Endothelial cell of umbilical vein (primary cell): Measurements from ENCODE around the gene CD300LG. TPM values are rescaled to one million over a fixed set of nuclear protein-coding genes. Genes with fewer than 3 reads are reported as not detected.

Source experiments
- BruUV-seq: library from RNA; stranded (reverse); fragments of 400-500 nt; replicated peaks from 2 replicates; lab custom pipeline; 2021; lab: Mats Ljungman, UMichigan
- CTCF ChIA-PET: fragments of 300-600, 350-600 bp; sonication (Branson Sonifier 250); formaldehyde crosslinking; loops from one replicate; lab custom pipeline; 2021; ENCODE audit warnings: antibody characterized with exemption, inconsistent platforms; lab: Charles Lee
- POLR2A ChIA-PET: fragments of 300-600, 350-600 bp; sonication (Branson Sonifier 250); formaldehyde crosslinking; loops from one replicate; lab custom pipeline; 2021; ENCODE audit warnings: antibody characterized with exemption, inconsistent platforms; lab: Charles Lee
- DNase-seq: peaks from one replicate; pipeline ENCODE4 v3.0.0-alpha.2; 2011; ENCODE audit warnings: low read depth, low spot score
- FAIRE-seq: peaks from 2 replicates; lab custom pipeline; 2011; peaks lifted over from hg19 to GRCh38; lab: Jason Lieb, UNC
- H2AFZ ChIP-seq: 2 replicates; pipeline ENCODE4 v1.6.0; 2012; ENCODE audit warnings: low read depth, low read length, control low read depth, inconsistent platforms
- H3K27ac ChIP-seq: 2 replicates; pipeline ENCODE4 v1.5.1; 2011; ENCODE audit warnings: low read depth, mild to moderate bottlenecking, control low read depth, low read length, moderate library complexity; ENCODE audit not compliant: insufficient read depth
- H3K27me3 ChIP-seq, 2 experiments: 2 replicates each; pipeline versions ENCODE4 v1.6.0 to v1.6.1; 2011; ENCODE audit warnings: low read length in 2 of 2, mixed read lengths in 1 of 2; ENCODE audit not compliant: control insufficient read depth in 2 of 2, insufficient read depth in 2 of 2
- H3K36me3 ChIP-seq, 2 experiments: 2 replicates in 1 of 2; 3 replicates in 1 of 2; pipeline ENCODE4 v1.5.1; 2011; ENCODE audit warnings: low read length in 2 of 2, mild to moderate bottlenecking in 1 of 2, moderate library complexity in 1 of 2; ENCODE audit not compliant: control insufficient read depth in 2 of 2, insufficient read depth in 2 of 2; ENCODE audit errors: extremely low read depth in 1 of 2
- H3K4me1 ChIP-seq: 3 replicates; pipeline ENCODE4 v1.5.1; 2011; ENCODE audit warnings: mild to moderate bottlenecking, low read length; ENCODE audit not compliant: control insufficient read depth, insufficient read depth; ENCODE audit errors: extremely low read depth
- H3K4me2 ChIP-seq: 2 replicates; pipeline ENCODE4 v1.6.1; 2011; ENCODE audit warnings: low read length, control low read depth, mixed read lengths; ENCODE audit not compliant: insufficient read depth
- H3K4me3 ChIP-seq, 3 experiments: fragments of 200-600 bp in 1 of 3; sonication (generic), shearing (Covaris generic) in 1 of 3; replicated peaks in 1 of 3; 2 replicates each; pipeline ENCODE4 v1.5.1; 2011 to 2016; ENCODE audit warnings: control low read depth in 3 of 3, low read length in 3 of 3, mild to moderate bottlenecking in 2 of 3, inconsistent platforms in 1 of 3, low read depth in 1 of 3, moderate library complexity in 1 of 3; ENCODE audit not compliant: insufficient read depth in 1 of 3
- H3K79me2 ChIP-seq: 2 replicates; pipeline ENCODE4 v1.6.0; 2012; ENCODE audit warnings: low read length, inconsistent platforms; ENCODE audit not compliant: control insufficient read depth, insufficient read depth
- H3K9ac ChIP-seq: replicated peaks from 2 replicates; pipeline ENCODE3; 2011; ENCODE audit warnings: low read length, control low read depth; ENCODE audit not compliant: insufficient read depth; ENCODE audit errors: extremely low read depth
- H3K9me1 ChIP-seq: replicated peaks from 3 replicates; pipeline ENCODE4 v1.6.0; 2011; ENCODE audit warnings: mild to moderate bottlenecking, low read length; ENCODE audit not compliant: control insufficient read depth, insufficient read depth; ENCODE audit errors: extremely low read depth
- H3K9me3 ChIP-seq: replicated peaks from 2 replicates; pipeline ENCODE4 v1.5.1; 2012; ENCODE audit warnings: low read length, inconsistent platforms; ENCODE audit not compliant: control insufficient read depth, insufficient read depth
- H4K20me1 ChIP-seq: replicated peaks from 2 replicates; pipeline ENCODE3; 2011; ENCODE audit warnings: mild to moderate bottlenecking, low read length; ENCODE audit not compliant: control insufficient read depth, insufficient read depth; ENCODE audit errors: extremely low read depth
- EZH2 ChIP-seq: IDR thresholded peaks from 2 replicates; pipeline ENCODE4 v1.6.1; 2012; ENCODE audit warnings: borderline replicate concordance, low read depth, mild to moderate bottlenecking, moderate library complexity, low read length, inconsistent platforms; ENCODE audit not compliant: severe bottlenecking
- FOS ChIP-seq: IDR thresholded peaks from 2 replicates; pipeline ENCODE4 v1.6.1; 2011; ENCODE audit warnings: mild to moderate bottlenecking, low read length, moderate library complexity, borderline replicate concordance; ENCODE audit not compliant: insufficient read depth
- GATA2 ChIP-seq: IDR thresholded peaks from 2 replicates; pipeline ENCODE4 v1.7.0; 2011; ENCODE audit warnings: low read depth, mild to moderate bottlenecking, moderate library complexity, mixed read lengths, low read length; ENCODE audit not compliant: insufficient read length, insufficient read depth
- JUN ChIP-seq: IDR thresholded peaks from 2 replicates; pipeline ENCODE4 v1.6.1; 2011; ENCODE audit warnings: borderline replicate concordance, low read depth; ENCODE audit not compliant: insufficient read length, insufficient read depth
- MYC ChIP-seq: IDR thresholded peaks from one replicate; pipeline ENCODE4 v1.6.1; 2011; ENCODE audit warnings: mild to moderate bottlenecking, low read depth, low read length
- POLR2A ChIP-seq: IDR thresholded peaks from 2 replicates; pipeline ENCODE4 v1.6.1; 2012; ENCODE audit warnings: low read depth, mild to moderate bottlenecking, control low read depth, low read length
- POLR2AphosphoS5 ChIP-seq: IDR thresholded peaks from 2 replicates; pipeline ENCODE4 v1.6.1; 2012; ENCODE audit warnings: low read depth, mild to moderate bottlenecking, control low read depth, low read length, moderate library complexity; ENCODE audit not compliant: insufficient read depth
- dilution Hi-C: fragments of 300-500 bp; cut with MboI; formaldehyde crosslinking; loops from one replicate; pipeline ENCODE4 v1.15.0; 2019; ENCODE audit warnings: low sequenced_read_pairs; ENCODE audit not compliant: extremely low pct_ligation_motif_present
- intact Hi-C: fragments of 100-400 bp; cut with micrococcal nuclease; formaldehyde crosslinking; loops from one replicate; pipeline ENCODE4 v1.10.0; 2022
- polyA plus RNA-seq, 4 experiments: library from polyadenylated mRNA; depleted of rRNA in 3 of 4; stranded (reverse) in 3 of 4; unstranded in 1 of 4; fragments of >200 nt; gene quantifications; 2 replicates each; pipeline versions ENCODE4 v1.2.1 to v1.2.3, GENCODE V29; 2011 to 2012; ENCODE audit warnings: missing spikeins in 1 of 4
- total RNA-seq: library from RNA; stranded (reverse); gene quantifications from 2 replicates; pipeline ENCODE4 v1.2.3, GENCODE V29; 2021
- TF ChIP-seq, protein P1 (sequence below), 2 donors: IDR thresholded peaks; 1 replicate in 1 of 2; 2 replicates in 1 of 2; pipeline ENCODE4 v1.5.1; 2011; ENCODE audit warnings: low read length in 2 of 2, mild to moderate bottlenecking in 2 of 2, moderate library complexity in 2 of 2, control low read depth in 1 of 2, inconsistent platforms in 1 of 2, low read depth in 1 of 2; ENCODE audit not compliant: insufficient read depth in 1 of 2; ENCODE audit errors: extremely low read depth in 1 of 2
- TF ChIP-seq, protein P2 (sequence below): IDR thresholded peaks from 2 replicates; pipeline ENCODE4 v1.6.1; 2011; ENCODE audit not compliant: insufficient read depth, insufficient read length

CD300LG gene
- total and polyA plus RNA-seq, 2 donors (not counting 3 experiments of a cell fraction or from before 2014, with no cell fraction given), result not detected

DNA sequence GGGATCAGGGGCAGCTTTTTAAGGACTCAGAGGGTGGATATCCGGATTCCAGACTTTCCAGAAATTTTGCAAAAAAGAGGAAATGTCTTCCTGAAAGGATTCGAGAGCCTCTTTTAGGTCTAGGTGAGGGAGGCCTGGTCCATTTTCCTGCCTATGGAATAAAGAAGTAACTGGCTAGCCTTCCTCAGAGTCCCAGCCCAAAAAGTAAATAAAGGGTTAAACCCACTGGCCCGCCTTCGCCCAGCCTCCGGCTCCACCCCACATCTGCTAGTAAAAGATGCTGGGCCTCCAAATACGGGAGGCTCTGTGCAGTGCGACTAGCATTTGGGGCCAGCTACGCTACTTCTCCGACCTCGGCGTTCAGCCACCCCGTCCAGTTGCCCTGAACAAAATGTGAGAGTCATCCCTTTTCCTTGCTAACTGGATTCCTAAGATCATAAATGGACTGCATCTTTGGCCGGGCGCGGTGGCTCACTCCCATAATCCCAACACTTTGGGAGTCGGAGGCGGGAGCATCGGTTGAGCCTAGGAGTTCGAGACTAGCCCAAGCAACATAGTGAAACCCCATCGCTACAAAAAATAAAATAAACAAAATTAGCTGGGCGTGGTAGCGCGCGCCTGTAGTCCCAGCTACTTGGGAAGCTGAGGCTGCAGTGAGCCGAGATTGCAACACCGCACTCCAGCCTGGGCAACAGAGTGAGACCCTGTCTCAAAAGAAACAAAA is 61.2 kb downstream of the CD300LG start:
- Histone ChIP-seq H2AFZ (no peak overlapping the region), H3K9ac (no peak overlapping the region), H4K20me1 (no peaks in the 10 kb centered on the region), H3K36me3 (no peaks in the 10 kb centered on the region), H3K27me3 (peaks cover 45 to 51% of the 10 kb centered on the region in 2 experiments), H3K9me1 (no peaks in the 10 kb centered on the region), H3K4me3 (no peak overlapping the region), H3K9me3 (no peaks in the 10 kb centered on the region), H3K4me2 (peak overlapping the region; percentile 23), H3K27ac (no peak overlapping the region), H3K79me2 (no peaks in the 10 kb centered on the region), H3K4me1 (peaks cover 3% of the 10 kb centered on the region)
- FAIRE-seq (peak; percentile 31), DNase-seq (no peak)
- POLR2A ChIA-PET, result no interaction called here
- CTCF ChIA-PET, result interaction anchor here (1.3 to 3.3 kb wide), 8 partner anchors 8 to 261 kb away, joined by 3 to 37 read pairs (median 11); partner anchors contain the start of gene CD300LG
- intact Hi-C loops, result no loop called here
- dilution Hi-C loops, result no loop called here
- TF ChIP-seq GATA2 (no peak), EZH2 (no peak), MYC (no peak), POLR2AphosphoS5 (no peak), FOS (no peak), POLR2A (no peak), JUN (no peak)
- TF ChIP-seq, protein P1, sequence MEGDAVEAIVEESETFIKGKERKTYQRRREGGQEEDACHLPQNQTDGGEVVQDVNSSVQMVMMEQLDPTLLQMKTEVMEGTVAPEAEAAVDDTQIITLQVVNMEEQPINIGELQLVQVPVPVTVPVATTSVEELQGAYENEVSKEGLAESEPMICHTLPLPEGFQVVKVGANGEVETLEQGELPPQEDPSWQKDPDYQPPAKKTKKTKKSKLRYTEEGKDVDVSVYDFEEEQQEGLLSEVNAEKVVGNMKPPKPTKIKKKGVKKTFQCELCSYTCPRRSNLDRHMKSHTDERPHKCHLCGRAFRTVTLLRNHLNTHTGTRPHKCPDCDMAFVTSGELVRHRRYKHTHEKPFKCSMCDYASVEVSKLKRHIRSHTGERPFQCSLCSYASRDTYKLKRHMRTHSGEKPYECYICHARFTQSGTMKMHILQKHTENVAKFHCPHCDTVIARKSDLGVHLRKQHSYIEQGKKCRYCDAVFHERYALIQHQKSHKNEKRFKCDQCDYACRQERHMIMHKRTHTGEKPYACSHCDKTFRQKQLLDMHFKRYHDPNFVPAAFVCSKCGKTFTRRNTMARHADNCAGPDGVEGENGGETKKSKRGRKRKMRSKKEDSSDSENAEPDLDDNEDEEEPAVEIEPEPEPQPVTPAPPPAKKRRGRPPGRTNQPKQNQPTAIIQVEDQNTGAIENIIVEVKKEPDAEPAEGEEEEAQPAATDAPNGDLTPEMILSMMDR (IDR thresholded peaks at IDR 0.05; ENCODE audit: extremely low read depth in 1 of 2, insufficient read depth in 1 of 2, low read depth in 1 of 2, low read length in 2 of 2), result no peak
- TF ChIP-seq, protein P2, sequence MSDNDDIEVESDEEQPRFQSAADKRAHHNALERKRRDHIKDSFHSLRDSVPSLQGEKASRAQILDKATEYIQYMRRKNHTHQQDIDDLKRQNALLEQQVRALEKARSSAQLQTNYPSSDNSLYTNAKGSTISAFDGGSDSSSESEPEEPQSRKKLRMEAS, result no peak
- BruUV-seq, result no TSS peak
